GM12878 (cell line): ENCODE data around the gene PPP4R3B.

Source experiments
- ATF7 ChIP-seq: fragments of 450-650 bp; IDR thresholded peaks from 2 replicates; pipeline ENCODE4 v1.6.1; 2016; ENCODE audit warnings: low read depth, mild to moderate bottlenecking
- CEBPB ChIP-seq, 2 experiments: fragments of 150-350 bp in 1 of 2; IDR thresholded peaks; 2 replicates each; pipeline ENCODE4 v1.6.1; 2012 to 2014; ENCODE audit warnings: low read depth in 2 of 2, low read length in 2 of 2, borderline replicate concordance in 1 of 2, inconsistent platforms in 1 of 2
- EED ChIP-seq: sonication (generic); IDR thresholded peaks from 2 replicates; pipeline ENCODE4 v1.6.1; 2016; ENCODE audit warnings: antibody characterized with exemption, low read depth
- EZH2 ChIP-seq: IDR thresholded peaks from 2 replicates; pipeline ENCODE4 v1.6.1; 2012; ENCODE audit warnings: low read depth, mild to moderate bottlenecking, control low read depth, inconsistent platforms, low read length, borderline replicate concordance; ENCODE audit not compliant: control insufficient read depth
- FOXK2 ChIP-seq: fragments of 450-650 bp; IDR thresholded peaks from 2 replicates; pipeline ENCODE4 v1.6.1; 2017; ENCODE audit warnings: mild to moderate bottlenecking, moderate library complexity
- NFIC ChIP-seq: IDR thresholded peaks from 2 replicates; pipeline ENCODE4 v1.6.1; 2012; ENCODE audit warnings: low read depth, mild to moderate bottlenecking, inconsistent platforms, low read length, moderate library complexity
- POLR2A ChIP-seq: IDR thresholded peaks from 2 replicates; pipeline ENCODE4 v1.6.1; 2011; ENCODE audit warnings: low read depth, mild to moderate bottlenecking, low read length
- POLR2AphosphoS5 ChIP-seq: IDR thresholded peaks from 2 replicates; pipeline ENCODE4 v1.6.1; 2011; ENCODE audit warnings: mild to moderate bottlenecking, low read length, inconsistent platforms
- RAD21 ChIP-seq: IDR thresholded peaks from 2 replicates; pipeline ENCODE4 v1.6.1; 2011; ENCODE audit warnings: mild to moderate bottlenecking, low read depth, low read length, moderate library complexity; ENCODE audit not compliant: insufficient read depth
- SMC3 ChIP-seq: IDR thresholded peaks from 2 replicates; pipeline ENCODE4 v1.6.1; 2011; ENCODE audit warnings: low read length, improper control_type of control experiment, borderline replicate concordance
- SREBF1 ChIP-seq: IDR thresholded peaks from 2 replicates; pipeline ENCODE4 v1.6.1; 2012; ENCODE audit warnings: mild to moderate bottlenecking, low read length
- SUZ12 ChIP-seq: fragments of 200-600 bp; sonication (generic); IDR thresholded peaks from one replicate; pipeline ENCODE4 v1.6.1; 2018; ENCODE audit warnings: antibody characterized with exemption, mild to moderate bottlenecking; ENCODE audit not compliant: unreplicated experiment
- TF ChIP-seq, protein P1 (sequence below), 3 experiments: IDR thresholded peaks in 2 of 3; conservative IDR thresholded peaks in 1 of 3; 2 replicates each; pipeline ENCODE4 v1.5.1; 2011; ENCODE audit warnings: low read depth in 3 of 3, low read length in 3 of 3, mild to moderate bottlenecking in 3 of 3, control low read depth in 2 of 3, moderate library complexity in 2 of 3, inconsistent platforms in 1 of 3, mixed read lengths in 1 of 3; ENCODE audit not compliant: control insufficient read depth in 2 of 3, insufficient read depth in 1 of 3; ENCODE audit errors: extremely low read depth in 1 of 3
- TF ChIP-seq, protein P2 (sequence below): fragments of 450-650 bp; IDR thresholded peaks from 2 replicates; pipeline ENCODE4 v1.6.1; 2017; ENCODE audit warnings: antibody characterized with exemption, mild to moderate bottlenecking, moderate library complexity

DNA sequence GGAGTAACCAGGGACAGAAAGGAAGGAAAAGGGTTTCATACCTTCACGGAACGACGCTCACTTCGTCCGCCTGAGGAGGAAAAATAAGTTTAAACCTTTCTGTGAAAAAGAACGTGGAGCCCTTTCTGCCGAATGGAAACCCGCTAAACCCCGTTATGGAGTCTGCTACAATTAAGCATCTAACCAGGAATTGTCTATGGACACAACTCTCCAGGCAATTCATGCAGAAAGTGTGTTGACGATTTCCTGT, 528 bp upstream of the PPP4R3B start:
- TF ChIP-seq EED (no peak), NFIC (no peak; the same call in 1 of the 2 replicates), ATF7 (no peak), SMC3 (no peak), POLR2AphosphoS5 (no peak), POLR2A (no peak), SREBF1 (no peak), SUZ12 (no peak), EZH2 (no peak), CEBPB (IDR thresholded peaks at IDR 0.05; ENCODE audit: borderline replicate concordance in 1 of 2, low read depth in 2 of 2, low read length in 2 of 2) (no peak), FOXK2 (no peak), RAD21 (no peak)
- TF ChIP-seq, protein P1, sequence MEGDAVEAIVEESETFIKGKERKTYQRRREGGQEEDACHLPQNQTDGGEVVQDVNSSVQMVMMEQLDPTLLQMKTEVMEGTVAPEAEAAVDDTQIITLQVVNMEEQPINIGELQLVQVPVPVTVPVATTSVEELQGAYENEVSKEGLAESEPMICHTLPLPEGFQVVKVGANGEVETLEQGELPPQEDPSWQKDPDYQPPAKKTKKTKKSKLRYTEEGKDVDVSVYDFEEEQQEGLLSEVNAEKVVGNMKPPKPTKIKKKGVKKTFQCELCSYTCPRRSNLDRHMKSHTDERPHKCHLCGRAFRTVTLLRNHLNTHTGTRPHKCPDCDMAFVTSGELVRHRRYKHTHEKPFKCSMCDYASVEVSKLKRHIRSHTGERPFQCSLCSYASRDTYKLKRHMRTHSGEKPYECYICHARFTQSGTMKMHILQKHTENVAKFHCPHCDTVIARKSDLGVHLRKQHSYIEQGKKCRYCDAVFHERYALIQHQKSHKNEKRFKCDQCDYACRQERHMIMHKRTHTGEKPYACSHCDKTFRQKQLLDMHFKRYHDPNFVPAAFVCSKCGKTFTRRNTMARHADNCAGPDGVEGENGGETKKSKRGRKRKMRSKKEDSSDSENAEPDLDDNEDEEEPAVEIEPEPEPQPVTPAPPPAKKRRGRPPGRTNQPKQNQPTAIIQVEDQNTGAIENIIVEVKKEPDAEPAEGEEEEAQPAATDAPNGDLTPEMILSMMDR (IDR thresholded peaks at IDR 0.05 in 2 of 3, conservative IDR thresholded peaks at IDR 0.05 in 1 of 3; ENCODE audit: control insufficient read depth in 2 of 3, extremely low read depth in 1 of 3, insufficient read depth in 1 of 3, low read depth in 3 of 3, low read length in 3 of 3) = no peak
- TF ChIP-seq, protein P2, sequence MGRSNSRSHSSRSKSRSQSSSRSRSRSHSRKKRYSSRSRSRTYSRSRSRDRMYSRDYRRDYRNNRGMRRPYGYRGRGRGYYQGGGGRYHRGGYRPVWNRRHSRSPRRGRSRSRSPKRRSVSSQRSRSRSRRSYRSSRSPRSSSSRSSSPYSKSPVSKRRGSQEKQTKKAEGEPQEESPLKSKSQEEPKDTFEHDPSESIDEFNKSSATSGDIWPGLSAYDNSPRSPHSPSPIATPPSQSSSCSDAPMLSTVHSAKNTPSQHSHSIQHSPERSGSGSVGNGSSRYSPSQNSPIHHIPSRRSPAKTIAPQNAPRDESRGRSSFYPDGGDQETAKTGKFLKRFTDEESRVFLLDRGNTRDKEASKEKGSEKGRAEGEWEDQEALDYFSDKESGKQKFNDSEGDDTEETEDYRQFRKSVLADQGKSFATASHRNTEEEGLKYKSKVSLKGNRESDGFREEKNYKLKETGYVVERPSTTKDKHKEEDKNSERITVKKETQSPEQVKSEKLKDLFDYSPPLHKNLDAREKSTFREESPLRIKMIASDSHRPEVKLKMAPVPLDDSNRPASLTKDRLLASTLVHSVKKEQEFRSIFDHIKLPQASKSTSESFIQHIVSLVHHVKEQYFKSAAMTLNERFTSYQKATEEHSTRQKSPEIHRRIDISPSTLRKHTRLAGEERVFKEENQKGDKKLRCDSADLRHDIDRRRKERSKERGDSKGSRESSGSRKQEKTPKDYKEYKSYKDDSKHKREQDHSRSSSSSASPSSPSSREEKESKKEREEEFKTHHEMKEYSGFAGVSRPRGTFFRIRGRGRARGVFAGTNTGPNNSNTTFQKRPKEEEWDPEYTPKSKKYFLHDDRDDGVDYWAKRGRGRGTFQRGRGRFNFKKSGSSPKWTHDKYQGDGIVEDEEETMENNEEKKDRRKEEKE = no peak
